ENCODE measurements around the gene FIGN.

GRCh38 chr2:163553601-163554000 is 182.2 kb downstream of the FIGN start:
- TF ChIP-seq EZH2 (IDR thresholded peaks at IDR 0.05; ENCODE audit: borderline replicate concordance): no peak
- TF ChIP-seq, protein P1, sequence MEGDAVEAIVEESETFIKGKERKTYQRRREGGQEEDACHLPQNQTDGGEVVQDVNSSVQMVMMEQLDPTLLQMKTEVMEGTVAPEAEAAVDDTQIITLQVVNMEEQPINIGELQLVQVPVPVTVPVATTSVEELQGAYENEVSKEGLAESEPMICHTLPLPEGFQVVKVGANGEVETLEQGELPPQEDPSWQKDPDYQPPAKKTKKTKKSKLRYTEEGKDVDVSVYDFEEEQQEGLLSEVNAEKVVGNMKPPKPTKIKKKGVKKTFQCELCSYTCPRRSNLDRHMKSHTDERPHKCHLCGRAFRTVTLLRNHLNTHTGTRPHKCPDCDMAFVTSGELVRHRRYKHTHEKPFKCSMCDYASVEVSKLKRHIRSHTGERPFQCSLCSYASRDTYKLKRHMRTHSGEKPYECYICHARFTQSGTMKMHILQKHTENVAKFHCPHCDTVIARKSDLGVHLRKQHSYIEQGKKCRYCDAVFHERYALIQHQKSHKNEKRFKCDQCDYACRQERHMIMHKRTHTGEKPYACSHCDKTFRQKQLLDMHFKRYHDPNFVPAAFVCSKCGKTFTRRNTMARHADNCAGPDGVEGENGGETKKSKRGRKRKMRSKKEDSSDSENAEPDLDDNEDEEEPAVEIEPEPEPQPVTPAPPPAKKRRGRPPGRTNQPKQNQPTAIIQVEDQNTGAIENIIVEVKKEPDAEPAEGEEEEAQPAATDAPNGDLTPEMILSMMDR (IDR thresholded peaks at IDR 0.05; ENCODE audit: poor library complexity): no peak

Data from hepatocyte (in vitro differentiated cells).